ENCODE measurements around the gene HTRA3. TPM values are rescaled to one million over a fixed set of nuclear protein-coding genes. Genes with fewer than 3 reads are reported as not detected.

HTRA3 gene
- total RNA-seq, 1 experiment from 2014 or later = 2.8 TPM

- no peak overlapping the region for H3K27ac ChIP-seq (ENCODE audit: low read length)
- H3K4me3 ChIP-seq (ENCODE audit: low read length) = no peak overlapping the region
- H3K9me2 ChIP-seq (replicated peaks; ENCODE audit: low read length) = no peaks in the 10 kb centered on the region
- H3K9me3 ChIP-seq (ENCODE audit: low read length) = no peaks in the 10 kb centered on the region
- no peaks in the 10 kb centered on the region for H3K27me3 ChIP-seq (ENCODE audit: low read length)
- H3K4me1 ChIP-seq (ENCODE audit: insufficient read depth, low read length) = no peaks in the 10 kb centered on the region
- no peaks in the 10 kb centered on the region for H3K79me2 ChIP-seq (ENCODE audit: low read length)
- no peak overlapping the region for H2AFZ ChIP-seq (ENCODE audit: low read length)
- ChIA-PET POLR2A (ENCODE audit: unreplicated experiment) (no interaction called here), CTCF (interaction anchor here (0.5 kb wide), 1 partner anchor 104 kb away, joined by 3 read pairs; no protein-coding TSS in a partner anchor)
- no TSS peak for BruUV-seq (replicated peaks)
- no peaks in the 10 kb centered on the region for H3F3A ChIP-seq (ENCODE audit: low read length, unreplicated experiment)
- intact Hi-C loops (cut with micrococcal nuclease) = no loop called here
- ATAC-seq (no peak), DNase-seq (no peak)
- no peaks in the 10 kb centered on the region for H4K20me1 ChIP-seq (ENCODE audit: low read length)
- H3K4me2 ChIP-seq (ENCODE audit: low read length) = no peak overlapping the region
- H3K36me3 ChIP-seq (ENCODE audit: low read depth, low read length) = no peaks in the 10 kb centered on the region
- H3K9ac ChIP-seq (ENCODE audit: low read length) = no peak overlapping the region
- TF ChIP-seq CTCF (conservative IDR thresholded peaks at IDR 0.05; ENCODE audit: low read depth, low read length) (no peak), EZH2 (IDR thresholded peaks at IDR 0.05; ENCODE audit: low read length, unreplicated experiment) (no peak), EZH2phosphoT487 (IDR thresholded peaks at IDR 0.05; ENCODE audit: borderline replicate concordance, low read length) (no peak)
Observed at GRCh38 chr4:8254076-8254475, 15.5 kb upstream of the HTRA3 start.

- CTCF ChIA-PET = no interaction called here
- no TSS peak for BruUV-seq (replicated peaks)
- Histone ChIP-seq H3K4me3 (ENCODE audit: low read length) (no peak overlapping the region), H4K20me1 (ENCODE audit: low read length) (no peaks in the 10 kb centered on the region), H3K9ac (ENCODE audit: low read length) (no peak overlapping the region), H3K27ac (ENCODE audit: low read length) (no peak overlapping the region), H3K4me1 (ENCODE audit: insufficient read depth, low read length) (0 out of 2 replicates have a peak, but pooled peaks cover 3% of the 10 kb centered on the region), H3F3A (ENCODE audit: low read length, unreplicated experiment) (no peaks in the 10 kb centered on the region), H2AFZ (ENCODE audit: low read length) (no peak overlapping the region), H3K9me3 (ENCODE audit: low read length) (no peaks in the 10 kb centered on the region), H3K36me3 (ENCODE audit: low read depth, low read length) (no peaks in the 10 kb centered on the region), H3K9me2 (replicated peaks; ENCODE audit: low read length) (no peaks in the 10 kb centered on the region), H3K4me2 (ENCODE audit: low read length) (no peak overlapping the region), H3K27me3 (ENCODE audit: low read length) (no peaks in the 10 kb centered on the region), H3K79me2 (ENCODE audit: low read length) (no peaks in the 10 kb centered on the region)
- no peak for TF ChIP-seq CTCF (conservative IDR thresholded peaks at IDR 0.05; ENCODE audit: low read depth, low read length)
- no peak for TF ChIP-seq EZH2 (IDR thresholded peaks at IDR 0.05; ENCODE audit: low read length, unreplicated experiment)
- TF ChIP-seq EZH2phosphoT487 (IDR thresholded peaks at IDR 0.05; ENCODE audit: borderline replicate concordance, low read length) = no peak
- no peak for DNase-seq
- ATAC-seq = no peak
- POLR2A ChIA-PET (ENCODE audit: unreplicated experiment) = no interaction called here
- intact Hi-C loops (cut with micrococcal nuclease) = no loop called here
Observed at GRCh38 chr4:8255698-8256441, 13.7 kb upstream of the HTRA3 start.

- ChIA-PET POLR2A (ENCODE audit: unreplicated experiment) (no interaction called here), CTCF (interaction anchor here (0.7 kb wide), 1 partner anchor 16 kb away, joined by 3 read pairs; no protein-coding TSS in a partner anchor)
- H3K36me3 ChIP-seq (ENCODE audit: low read depth, low read length) = no peaks in the 10 kb centered on the region
- H4K20me1 ChIP-seq (ENCODE audit: low read length) = no peaks in the 10 kb centered on the region
- no TSS peak for BruUV-seq (replicated peaks)
- no peaks in the 10 kb centered on the region for H3F3A ChIP-seq (ENCODE audit: low read length, unreplicated experiment)
- H3K9ac ChIP-seq (ENCODE audit: low read length) = no peak overlapping the region
- no peak overlapping the region for H3K4me2 ChIP-seq (ENCODE audit: low read length)
- no peaks in the 10 kb centered on the region for H3K79me2 ChIP-seq (ENCODE audit: low read length)
- intact Hi-C loops (cut with micrococcal nuclease) = no loop called here
- TF ChIP-seq EZH2 (IDR thresholded peaks at IDR 0.05; ENCODE audit: low read length, unreplicated experiment) (no peak), EZH2phosphoT487 (IDR thresholded peaks at IDR 0.05; ENCODE audit: borderline replicate concordance, low read length) (no peak), CTCF (conservative IDR thresholded peaks at IDR 0.05; ENCODE audit: low read depth, low read length) (no peak)
- H3K27ac ChIP-seq (ENCODE audit: low read length) = no peak overlapping the region
- H2AFZ ChIP-seq (ENCODE audit: low read length) = no peak overlapping the region
- 0 out of 2 replicates have a peak, but pooled peaks cover 7% of the 10 kb centered on the region for H3K4me1 ChIP-seq (ENCODE audit: insufficient read depth, low read length)
- ATAC-seq (no peak), DNase-seq (no peak)
- no peaks in the 10 kb centered on the region for H3K9me3 ChIP-seq (ENCODE audit: low read length)
- H3K9me2 ChIP-seq (replicated peaks; ENCODE audit: low read length) = no peaks in the 10 kb centered on the region
- H3K27me3 ChIP-seq (ENCODE audit: low read length) = no peaks in the 10 kb centered on the region
- no peak overlapping the region for H3K4me3 ChIP-seq (ENCODE audit: low read length)
Observed at GRCh38 chr4:8257854-8258253, 11.7 kb upstream of the HTRA3 start.
